Measurements from ENCODE around the gene PTGES3.

DNA sequence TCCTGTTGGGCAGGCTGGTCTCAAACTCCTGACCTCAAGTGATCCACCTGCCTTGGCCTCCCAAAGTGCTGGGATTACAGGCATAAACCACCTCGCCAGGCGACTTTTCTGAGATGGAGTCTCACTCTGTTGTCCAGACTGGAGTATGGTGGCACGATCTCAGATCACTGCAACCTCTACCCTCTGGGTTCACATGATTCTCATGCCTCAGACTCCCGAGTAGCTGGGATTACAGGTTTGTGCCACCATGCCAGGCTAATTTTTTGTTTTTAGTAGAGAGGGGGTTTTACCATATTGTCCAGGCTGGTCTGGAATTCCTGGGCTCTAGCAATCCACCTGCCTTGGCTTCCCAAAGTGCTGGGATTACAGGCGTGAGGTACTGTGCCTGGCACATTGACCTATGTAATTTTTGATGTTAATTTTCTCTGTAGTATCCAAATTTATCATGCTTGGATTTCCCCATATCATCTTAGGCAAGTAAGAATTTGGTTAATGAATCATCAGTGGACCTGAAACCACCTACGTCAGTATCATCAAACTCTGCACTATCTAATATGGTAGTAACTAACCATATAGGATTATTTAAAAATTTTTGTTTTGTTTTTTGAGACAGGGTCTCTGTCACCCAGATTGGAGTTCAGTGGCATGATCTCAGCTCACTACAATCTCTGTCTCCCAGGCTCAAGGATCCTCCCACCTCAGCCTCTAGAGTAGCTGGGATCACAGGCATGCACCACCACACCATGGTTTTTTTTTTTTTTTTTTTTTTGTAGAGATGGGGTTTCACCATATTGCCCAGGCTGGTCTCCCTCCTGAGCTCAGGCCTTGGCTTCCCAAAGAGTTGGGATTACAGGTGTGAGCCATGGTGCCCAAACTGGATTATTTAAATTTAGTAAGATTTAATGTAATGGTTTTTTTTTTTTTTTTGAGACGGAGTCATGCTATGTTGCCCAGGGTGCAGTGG is 30.4 kb downstream of the PTGES3 start:
- TF ChIP-seq, protein P1, sequence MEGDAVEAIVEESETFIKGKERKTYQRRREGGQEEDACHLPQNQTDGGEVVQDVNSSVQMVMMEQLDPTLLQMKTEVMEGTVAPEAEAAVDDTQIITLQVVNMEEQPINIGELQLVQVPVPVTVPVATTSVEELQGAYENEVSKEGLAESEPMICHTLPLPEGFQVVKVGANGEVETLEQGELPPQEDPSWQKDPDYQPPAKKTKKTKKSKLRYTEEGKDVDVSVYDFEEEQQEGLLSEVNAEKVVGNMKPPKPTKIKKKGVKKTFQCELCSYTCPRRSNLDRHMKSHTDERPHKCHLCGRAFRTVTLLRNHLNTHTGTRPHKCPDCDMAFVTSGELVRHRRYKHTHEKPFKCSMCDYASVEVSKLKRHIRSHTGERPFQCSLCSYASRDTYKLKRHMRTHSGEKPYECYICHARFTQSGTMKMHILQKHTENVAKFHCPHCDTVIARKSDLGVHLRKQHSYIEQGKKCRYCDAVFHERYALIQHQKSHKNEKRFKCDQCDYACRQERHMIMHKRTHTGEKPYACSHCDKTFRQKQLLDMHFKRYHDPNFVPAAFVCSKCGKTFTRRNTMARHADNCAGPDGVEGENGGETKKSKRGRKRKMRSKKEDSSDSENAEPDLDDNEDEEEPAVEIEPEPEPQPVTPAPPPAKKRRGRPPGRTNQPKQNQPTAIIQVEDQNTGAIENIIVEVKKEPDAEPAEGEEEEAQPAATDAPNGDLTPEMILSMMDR (IDR thresholded peaks at IDR 0.05) = no peak
- TF ChIP-seq POLR2A (IDR thresholded peaks at IDR 0.05) = no peak
